Colonic mucosa (tissue), 4 donors: Measurements from ENCODE around the gene EMILIN3. TPM values are rescaled to one million over a fixed set of nuclear protein-coding genes. Genes with fewer than 3 reads are reported as not detected.

Experiments
- DNase-seq: peaks from one replicate; pipeline ENCODE4 v3.0.0-alpha.2; 2020
- H3K27ac ChIP-seq: fragments of 200-600 bp; one replicate; pipeline ENCODE4 v1.8.0; 2021
- H3K27me3 ChIP-seq: fragments of 200-600 bp; one replicate; pipeline ENCODE4 v1.8.0; 2021
- H3K36me3 ChIP-seq: fragments of 200-600 bp; one replicate; pipeline ENCODE4 v1.8.0; 2021
- H3K4me1 ChIP-seq: fragments of 200-600 bp; one replicate; pipeline ENCODE4 v1.8.0; 2021; ENCODE audit warnings: mild to moderate bottlenecking
- H3K4me3 ChIP-seq: fragments of 200-600 bp; one replicate; pipeline ENCODE4 v1.8.0; 2021
- H3K9ac ChIP-seq, 2 donors: one replicate each; pipeline ENCODE4 v1.7.0; 2013; ENCODE audit warnings: control low read depth in 2 of 2, low read depth in 2 of 2, low read length in 2 of 2
- H3K9me3 ChIP-seq: fragments of 200-600 bp; one replicate; pipeline ENCODE4 v1.8.0; 2021
- CTCF ChIP-seq: fragments of 200-600 bp; IDR thresholded peaks from one replicate; pipeline ENCODE4 v1.8.0; 2022; ENCODE audit warnings: antibody characterized with exemption, mild to moderate bottlenecking
- intact Hi-C: fragments of 100-400 bp; cut with DNase I; formaldehyde crosslinking; loops from one replicate; pipeline ENCODE4 v1.14.1; 2022
- total RNA-seq, 2 donors: library from RNA; stranded (reverse); fragmentation: NEBNext Ultra II Directional in 1 of 2; extraction: Animal tissue kit (Norgen Biotek cat#: 25700) in 1 of 2; gene quantifications; one replicate each; pipeline ENCODE4 v1.2.1, GENCODE V29; 2021
- donor health status: healthy.
- donor health status: DM: no; HTN: no; CAD: no.
- donor health status: DM: no; HTN: no; CAD: no.

Gene EMILIN3
- total RNA-seq, 2 donors from 2014 or later, result 0.20 to 0.40 TPM

- intact Hi-C loops, result no loop called here
- no peaks in the 10 kb centered on the region for H3K4me1 ChIP-seq
- H3K27ac ChIP-seq, result no peak overlapping the region
- H3K9me3 ChIP-seq, result no peaks in the 10 kb centered on the region
- no peak for TF ChIP-seq CTCF
- H3K9ac ChIP-seq, result no peak overlapping the region
- no peak for DNase-seq
- no peak overlapping the region for H3K4me3 ChIP-seq
- peaks cover 20% of the 10 kb centered on the region for H3K27me3 ChIP-seq
- H3K36me3 ChIP-seq, result no peaks in the 10 kb centered on the region
Measured at GRCh38 chr20:41361757-41362747, 4.6 kb downstream of the EMILIN3 start.

GRCh38 chr20:41360831-41361756 is 5.5 kb downstream of the EMILIN3 start:
- H3K27ac ChIP-seq, result no peak overlapping the region
- no peaks in the 10 kb centered on the region for H3K4me1 ChIP-seq
- H3K4me3 ChIP-seq, result no peak overlapping the region
- no peaks in the 10 kb centered on the region for H3K36me3 ChIP-seq
- intact Hi-C loops, result no loop called here
- H3K9ac ChIP-seq, result no peak overlapping the region
- TF ChIP-seq CTCF, result no peak
- H3K27me3 ChIP-seq, result peaks cover 14% of the 10 kb centered on the region
- H3K9me3 ChIP-seq, result no peaks in the 10 kb centered on the region
- no peak for DNase-seq

- no peak for DNase-seq
- intact Hi-C loops, result no loop called here
- Histone ChIP-seq H3K27me3 (no peaks in the 10 kb centered on the region), H3K4me3 (no peak overlapping the region), H3K27ac (no peak overlapping the region), H3K9ac (no peak overlapping the region), H3K9me3 (no peaks in the 10 kb centered on the region), H3K4me1 (no peaks in the 10 kb centered on the region), H3K36me3 (no peaks in the 10 kb centered on the region)
- no peak for TF ChIP-seq CTCF
Measured at GRCh38 chr20:41359541-41360011, 7.0 kb downstream of the EMILIN3 start.

GRCh38 chr20:41358717-41359116 is 7.9 kb downstream of the EMILIN3 start:
- Histone ChIP-seq H3K36me3 (no peaks in the 10 kb centered on the region), H3K9me3 (no peaks in the 10 kb centered on the region), H3K27ac (no peak overlapping the region), H3K9ac (no peak overlapping the region), H3K4me3 (no peak overlapping the region), H3K4me1 (no peaks in the 10 kb centered on the region), H3K27me3 (no peaks in the 10 kb centered on the region)
- TF ChIP-seq CTCF, result no peak
- DNase-seq, result no peak
- intact Hi-C loops, result no loop called here

GRCh38 chr20:41358230-41358629 is 8.4 kb downstream of the EMILIN3 start:
- TF ChIP-seq CTCF, result no peak
- no peaks in the 10 kb centered on the region for H3K4me1 ChIP-seq
- H3K9ac ChIP-seq, result no peak overlapping the region
- no peaks in the 10 kb centered on the region for H3K36me3 ChIP-seq
- no peak overlapping the region for H3K27ac ChIP-seq
- H3K9me3 ChIP-seq, result no peaks in the 10 kb centered on the region
- H3K4me3 ChIP-seq, result no peak overlapping the region
- H3K27me3 ChIP-seq, result no peaks in the 10 kb centered on the region
- no peak for DNase-seq
- intact Hi-C loops, result no loop called here
